AML-193 (cell line): Measurements from ENCODE around the gene RSAD1.

Source experiments
- DNase-seq, 2 experiments: peaks; one replicate each; lab custom pipeline; 2025; lab: John Stamatoyannopoulos, UW

The RSAD1 gene

DNA sequence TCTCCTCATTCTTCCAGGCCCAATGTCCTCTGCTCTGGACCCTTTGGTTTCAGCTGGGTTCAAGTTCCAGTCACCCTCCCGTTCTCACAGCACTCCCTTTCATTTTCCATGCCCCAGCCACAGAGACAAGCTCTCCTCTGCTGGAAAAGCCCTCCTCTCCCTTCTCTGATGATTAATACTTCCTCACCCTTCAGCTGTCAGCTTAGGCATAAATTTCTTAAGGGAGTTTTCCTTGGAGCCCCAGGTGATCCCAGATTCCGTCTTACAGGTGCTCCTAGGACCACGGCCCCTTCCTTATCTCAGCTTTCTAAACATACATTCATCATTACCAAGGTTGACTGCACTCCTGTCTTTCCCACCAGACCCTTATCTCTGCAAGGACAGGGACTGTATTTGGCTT lies 20.4 kb upstream of the RSAD1 start:
- DNase-seq = no peak

DNA sequence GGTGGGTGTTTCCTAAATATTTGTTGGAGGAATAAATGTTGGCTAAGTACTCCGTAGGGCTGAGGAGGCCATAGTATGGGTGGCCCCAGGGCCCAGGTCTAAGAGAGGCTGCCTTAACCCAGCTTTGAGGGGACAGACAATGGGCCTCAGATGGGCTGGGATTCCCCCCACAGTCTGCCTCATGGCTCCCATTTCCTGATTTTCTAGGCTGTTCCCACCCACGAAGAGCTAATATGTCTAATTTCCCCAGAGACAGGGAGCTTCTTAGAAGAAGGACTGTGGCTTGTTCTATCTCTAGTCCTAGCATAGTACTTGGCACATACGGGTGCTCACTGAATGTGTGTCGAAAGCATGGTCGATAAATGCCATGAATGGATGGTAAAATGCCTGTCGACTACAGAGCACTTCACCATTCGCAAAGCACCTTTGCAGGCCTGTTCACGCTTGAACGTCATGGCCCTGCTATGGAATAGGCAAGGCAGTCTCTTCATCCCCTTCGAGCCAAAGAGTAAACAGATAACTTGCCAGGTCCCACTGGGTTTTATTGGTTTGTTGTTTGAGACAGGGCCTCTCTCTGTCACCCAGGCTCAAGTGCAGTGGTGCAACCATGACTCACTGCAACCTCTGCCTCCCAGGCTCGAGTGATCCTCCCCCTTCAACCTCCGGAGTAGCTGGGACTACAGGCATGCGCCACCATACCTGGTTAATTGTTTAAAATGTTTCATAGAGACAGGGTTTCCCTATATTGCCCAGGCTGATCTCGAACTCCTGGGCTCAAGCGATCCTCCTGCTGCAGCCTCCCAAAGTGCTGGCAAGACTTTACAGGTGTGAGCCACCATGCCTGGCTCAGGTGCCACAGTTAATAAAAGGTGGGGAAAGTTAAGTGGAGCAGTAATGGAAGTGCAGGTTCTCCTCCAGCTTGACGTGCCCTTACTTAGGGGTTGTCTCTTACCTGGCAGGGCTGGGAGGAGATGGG lies 19.7 kb upstream of the RSAD1 start:
- DNase-seq = no peak

GRCh38 chr17:50459756-50460155 lies 18.9 kb upstream of the RSAD1 start:
- no peak for DNase-seq

GRCh38 chr17:50460831-50461526 lies 17.7 kb upstream of the RSAD1 start:
- DNase-seq = no peak

DNA sequence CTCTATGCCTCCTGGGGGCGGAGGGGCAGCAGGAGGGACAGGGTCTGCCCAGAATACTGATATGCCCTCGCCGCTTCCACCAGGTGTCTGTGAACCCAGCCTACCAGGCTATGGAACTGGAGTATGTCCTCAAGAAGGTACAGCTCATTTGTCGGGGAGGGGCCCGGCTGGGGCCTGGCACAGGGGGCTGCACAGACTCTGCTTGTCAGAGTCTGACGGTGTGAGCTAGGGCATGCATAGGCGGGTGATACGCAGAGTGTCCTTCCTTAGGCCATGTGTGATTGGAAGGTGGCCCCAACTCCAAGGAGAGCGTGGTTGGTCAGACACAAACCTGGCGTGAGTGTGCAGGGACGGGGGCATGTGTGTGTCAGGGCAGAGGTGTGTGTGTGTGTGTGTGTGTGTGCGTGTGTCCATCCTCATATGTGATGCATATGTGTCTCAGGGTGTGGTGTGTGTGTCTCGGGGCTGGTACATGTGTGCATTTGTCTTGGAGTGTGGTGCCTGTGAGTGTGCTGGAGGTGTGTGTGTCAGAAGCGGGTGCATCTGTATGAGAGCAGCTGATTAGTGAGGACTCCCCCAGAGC lies 17.0 kb upstream of the RSAD1 start:
- no peak for DNase-seq

DNA sequence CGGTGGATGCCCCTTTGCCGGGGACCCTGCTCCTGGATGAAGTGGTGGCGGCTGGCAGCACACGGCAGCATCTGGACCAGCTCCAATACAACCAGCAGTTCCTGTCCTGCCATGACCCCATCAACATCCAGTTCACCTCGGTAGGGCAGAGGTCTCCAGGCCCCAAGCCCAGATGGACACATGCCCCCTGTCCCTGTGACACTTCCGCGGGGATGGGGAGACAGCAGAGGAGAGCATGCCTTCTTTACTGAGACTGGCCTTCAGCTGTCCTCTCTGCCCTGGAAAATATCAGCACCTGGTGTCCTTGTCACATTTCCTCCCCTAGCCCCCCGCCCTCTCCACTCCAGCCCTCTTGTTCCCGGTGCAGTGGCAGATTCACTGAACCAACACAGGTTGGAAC lies 16.2 kb upstream of the RSAD1 start:
- DNase-seq = no peak

GRCh38 chr17:50464121-50464520 lies 14.5 kb upstream of the RSAD1 start:
- no peak for DNase-seq

- DNase-seq = no peak
Measured at GRCh38 chr17:50464736-50465135, 13.9 kb upstream of the RSAD1 start.

GRCh38 chr17:50465171-50465570 lies 13.5 kb upstream of the RSAD1 start:
- DNase-seq = no peak

GRCh38 chr17:50465635-50466034 lies 13.0 kb upstream of the RSAD1 start:
- no peak for DNase-seq

GRCh38 chr17:50466371-50467113 lies 12.1 kb upstream of the RSAD1 start:
- DNase-seq = no peak

DNA sequence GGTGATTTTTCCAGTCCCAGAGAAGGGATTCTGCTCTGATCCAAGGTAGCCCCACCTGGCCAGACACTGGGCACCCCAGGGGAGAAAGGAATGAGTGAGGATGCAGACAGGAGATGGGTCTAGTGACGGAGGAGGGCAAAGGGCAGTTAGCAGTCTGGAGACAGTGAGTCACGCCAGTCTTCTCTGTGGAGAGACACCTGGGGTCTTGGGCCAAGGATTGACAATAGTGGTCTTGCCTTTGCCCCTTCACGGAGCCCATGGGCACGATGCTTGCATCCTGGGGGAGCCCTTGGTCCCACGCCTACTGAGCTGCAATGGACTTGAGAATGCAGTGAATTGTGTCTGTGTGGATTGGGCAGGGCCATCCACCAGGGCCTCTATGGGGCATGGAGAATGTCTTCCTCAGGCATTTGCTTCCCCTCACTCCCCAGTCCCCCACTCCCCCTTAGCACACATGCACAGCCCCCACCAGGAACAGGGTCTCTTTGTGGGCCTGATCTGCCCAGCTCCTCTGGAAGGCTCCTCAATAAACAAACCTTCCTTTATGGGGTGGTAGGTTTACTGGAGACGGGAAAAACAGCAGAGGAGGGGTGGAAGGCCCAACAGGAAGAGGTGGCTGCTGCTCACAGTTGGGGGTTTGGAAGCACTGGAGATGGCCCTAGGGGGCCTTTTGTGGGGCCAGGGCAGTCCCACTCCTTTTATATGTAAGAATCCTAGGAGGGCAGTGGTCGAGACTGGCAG lies 11.4 kb upstream of the RSAD1 start:
- no peak for DNase-seq

DNA sequence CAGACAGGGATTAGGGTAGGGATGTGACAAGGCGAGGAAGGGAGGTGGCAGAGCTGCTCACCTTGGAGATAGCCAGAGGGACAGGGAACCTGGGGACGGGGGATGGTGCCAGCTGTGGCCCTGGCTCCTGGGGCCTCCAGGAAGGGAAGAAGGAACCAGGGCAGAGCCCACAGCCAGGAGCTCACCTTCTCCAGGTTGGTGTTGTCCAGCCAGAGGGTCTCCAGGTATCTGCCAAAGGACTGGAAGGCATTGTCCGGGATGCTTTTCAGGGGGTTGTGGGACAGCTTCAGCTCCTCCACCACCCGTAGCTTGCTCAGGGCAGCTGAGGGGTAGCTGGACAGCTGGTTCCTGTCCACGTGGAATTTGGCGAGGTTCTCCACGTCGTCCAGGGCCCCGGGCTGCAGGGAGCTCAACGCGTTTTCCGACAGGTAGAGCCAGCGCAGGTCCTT lies 10.8 kb upstream of the RSAD1 start:
- no peak for DNase-seq

DNA sequence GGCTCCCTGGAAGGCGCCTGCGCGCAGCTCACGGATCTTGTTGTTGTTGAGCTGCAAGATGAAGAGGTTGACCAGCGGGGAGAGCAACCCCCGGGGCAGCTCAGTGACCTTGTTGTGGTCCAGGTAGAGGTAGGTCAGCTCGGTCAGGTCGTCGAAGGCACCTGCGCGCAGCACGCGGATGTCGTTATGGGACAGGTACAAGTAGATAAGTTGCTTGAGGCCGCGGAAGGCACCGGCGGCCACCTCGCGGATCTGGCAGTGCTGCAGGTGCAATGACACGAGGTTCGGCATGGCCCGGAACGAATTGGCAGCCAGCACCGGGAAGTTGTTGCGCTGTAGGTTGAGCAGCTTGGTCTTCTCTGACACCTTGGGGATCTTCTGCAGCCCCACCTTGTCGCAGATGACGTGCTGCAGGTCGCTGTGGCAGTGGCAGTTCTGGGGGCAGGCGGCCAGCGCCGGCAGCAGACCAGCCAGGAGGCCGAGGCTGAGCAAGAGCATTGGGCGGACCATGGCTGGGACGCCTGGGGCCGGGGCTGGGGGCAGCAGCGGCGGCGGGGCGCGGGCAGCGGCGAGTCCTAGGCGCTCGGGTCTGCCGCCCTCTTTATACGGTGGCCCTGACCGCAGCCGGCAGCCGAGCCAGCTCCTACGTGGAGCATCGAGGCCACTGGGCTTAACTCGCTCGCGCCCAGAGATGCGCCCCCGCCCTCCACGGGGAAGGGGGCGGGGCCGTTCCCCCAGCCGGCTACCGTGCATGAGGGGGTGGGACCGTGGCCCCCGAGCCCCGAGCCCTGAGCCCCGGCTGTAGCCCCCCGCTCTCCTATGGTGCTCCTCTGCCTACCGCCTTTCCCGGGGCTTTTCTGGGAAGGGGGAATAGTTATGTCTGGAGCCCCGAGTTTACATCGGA lies 10.1 kb upstream of the RSAD1 start, which contains the start of gene CHAD:
Gene CHAD, minus strand, starts transcription at position 577 of the 904 bp plus-strand sequence. Its CDS starts 67 bp downstream, at position 510.
- no peak for DNase-seq

DNA sequence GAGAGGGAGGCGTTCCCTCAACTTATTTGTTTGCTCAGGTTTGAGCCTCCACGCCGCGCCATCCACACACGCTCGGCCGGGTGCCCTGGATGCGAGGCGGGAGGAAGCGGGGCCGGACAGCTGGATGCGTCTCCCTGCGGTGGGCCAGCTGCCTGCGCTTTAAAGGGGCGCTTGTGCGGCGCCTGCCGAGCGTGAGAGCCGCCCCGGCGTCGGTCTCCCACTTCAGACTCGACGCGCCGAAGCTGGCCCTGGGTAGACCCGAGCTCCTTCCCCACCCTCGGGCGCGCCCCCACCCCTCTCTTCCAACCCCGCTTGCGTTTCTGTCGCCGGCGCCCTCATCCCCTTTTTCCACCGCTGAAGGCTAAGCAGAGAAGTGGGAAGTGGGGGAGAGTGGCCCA lies 9.5 kb upstream of the RSAD1 start:
- DNase-seq = no peak

- DNase-seq = no peak
Measured at GRCh38 chr17:50469671-50470305, 8.9 kb upstream of the RSAD1 start.

DNA sequence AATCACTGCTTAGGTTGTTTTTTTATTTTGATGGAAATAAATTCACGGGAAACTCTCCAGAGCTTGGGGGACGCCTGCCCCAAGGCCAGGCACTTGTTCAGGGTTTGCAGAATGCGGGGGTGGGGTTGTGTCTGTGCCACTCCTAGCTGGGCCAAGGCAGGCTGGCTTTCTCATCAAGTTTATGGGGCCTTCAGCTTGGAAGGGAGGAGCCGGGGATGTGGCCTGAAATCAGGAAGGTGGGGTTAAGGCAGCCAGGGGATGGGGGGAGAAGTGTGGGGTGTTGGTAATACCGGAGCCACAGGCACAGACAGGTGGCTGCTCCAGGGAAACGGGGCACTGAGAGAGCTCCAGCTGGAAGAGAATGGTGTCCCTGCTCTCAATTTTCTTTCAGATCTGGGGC lies 8.2 kb upstream of the RSAD1 start:
- no peak for DNase-seq

- no peak for DNase-seq
Measured at GRCh38 chr17:50471009-50471905, 7.4 kb upstream of the RSAD1 start.

- no peak for DNase-seq
Measured at GRCh38 chr17:50472286-50472685, 6.4 kb upstream of the RSAD1 start.
